SK-N-SH (cell line): ENCODE results near the gene LRGUK. TPM values are rescaled to one million over a fixed set of nuclear protein-coding genes. Genes with fewer than 3 reads are reported as not detected.

Experiments used
- CTCF ChIA-PET: fragments of 300-600, 350-600 bp; formaldehyde crosslinking; extraction: SDS; loops from one replicate; lab custom pipeline; 2021; lab: Yijun Ruan, JAX
- POLR2A ChIA-PET: fragments of 350-600 bp; sonication (Branson Sonifier 250); formaldehyde crosslinking; extraction: SDS; loops from one replicate; lab custom pipeline; 2020; ENCODE audit warnings: antibody characterized with exemption, inconsistent platforms; lab: Yijun Ruan, JAX
- DNase-seq: peaks from one replicate; pipeline ENCODE4 v3.0.0; 2012
- H2AFZ ChIP-seq: fragments of 200-600 bp; sonication (generic); 2 replicates; pipeline ENCODE4 v1.8.1; 2016; ENCODE audit warnings: antibody characterized with exemption, mild to moderate bottlenecking, low read depth
- H3F3A ChIP-seq: fragments of 200-600 bp; sonication (generic); replicated peaks from 2 replicates; pipeline ENCODE3; 2016; ENCODE audit warnings: antibody characterized with exemption, mild to moderate bottlenecking; ENCODE audit not compliant: insufficient read depth
- H3K27ac ChIP-seq, 2 experiments: fragments of 200-500 bp in 1 of 2; fragments of 200-600 bp in 1 of 2; sonication (Bioruptor generic) in 1 of 2; sonication (generic), shearing (Covaris generic) in 1 of 2; 2 replicates each; pipeline versions ENCODE4 v1.5.1 to v1.6.1; 2014 to 2016; ENCODE audit warnings: low read depth in 2 of 2, inconsistent platforms in 1 of 2, low read length in 1 of 2, mild to moderate bottlenecking in 1 of 2, mixed read lengths in 1 of 2
- H3K27me3 ChIP-seq: fragments of 200-600 bp; sonication (generic), shearing (Covaris generic); 2 replicates; pipeline ENCODE4 v1.6.1; 2016; ENCODE audit warnings: mixed run types; ENCODE audit not compliant: insufficient read depth
- H3K36me3 ChIP-seq, 2 experiments: fragments of 200-500 bp in 1 of 2; fragments of 200-600 bp in 1 of 2; sonication (Bioruptor generic) in 1 of 2; sonication (generic) in 1 of 2; replicated peaks in 1 of 2; 2 replicates each; pipeline versions ENCODE3 to v1.5.1; 2014 to 2016; ENCODE audit warnings: low read length in 1 of 2, mild to moderate bottlenecking in 1 of 2; ENCODE audit not compliant: insufficient read depth in 2 of 2, control insufficient read depth in 1 of 2
- H3K4me1 ChIP-seq, 2 experiments: fragments of 200-500 bp in 1 of 2; fragments of 200-600 bp in 1 of 2; sonication (Bioruptor generic) in 1 of 2; sonication (generic), shearing (Covaris generic) in 1 of 2; 2 replicates each; pipeline versions ENCODE4 v1.5.1 to v1.6.1; 2014 to 2016; ENCODE audit warnings: low read depth in 1 of 2, low read length in 1 of 2, mixed run types in 1 of 2; ENCODE audit not compliant: insufficient read depth in 2 of 2, control insufficient read depth in 1 of 2
- H3K4me2 ChIP-seq: fragments of 200-600 bp; sonication (generic), shearing (Covaris generic); 2 replicates; pipeline ENCODE4 v1.6.1; 2017; ENCODE audit warnings: mixed run types
- H3K4me3 ChIP-seq, 2 experiments: fragments of 200-500 bp in 1 of 2; fragments of 200-600 bp in 1 of 2; sonication (Bioruptor generic) in 1 of 2; sonication (generic), shearing (Covaris generic) in 1 of 2; 2 replicates each; pipeline versions ENCODE4 v1.5.1 to v1.8.1; 2014 to 2016; ENCODE audit warnings: low read depth in 2 of 2, inconsistent platforms in 1 of 2, low read length in 1 of 2, mild to moderate bottlenecking in 1 of 2, mixed read lengths in 1 of 2, moderate library complexity in 1 of 2
- H3K79me2 ChIP-seq: fragments of 200-600 bp; sonication (generic); 2 replicates; pipeline ENCODE4 v1.8.1; 2017; ENCODE audit warnings: mild to moderate bottlenecking; ENCODE audit not compliant: insufficient read depth
- H3K9ac ChIP-seq: fragments of 200-600 bp; sonication (generic); 2 replicates; pipeline ENCODE4 v1.6.1; 2017; ENCODE audit warnings: mixed run types
- H3K9me2 ChIP-seq: fragments of 200-600 bp; sonication (generic); 2 replicates; pipeline ENCODE4 v1.6.1; 2017; ENCODE audit warnings: mixed run types
- H3K9me3 ChIP-seq: fragments of 200-600 bp; sonication (generic); 2 replicates; pipeline ENCODE4 v1.6.1; 2017; ENCODE audit warnings: mixed run types, mild to moderate bottlenecking, moderate library complexity
- H4K20me1 ChIP-seq: fragments of 200-600 bp; sonication (generic); 2 replicates; pipeline ENCODE4 v1.6.1; 2017; ENCODE audit warnings: mild to moderate bottlenecking, mixed run types; ENCODE audit not compliant: insufficient read depth
- CHD2 ChIP-seq: fragments of 150-350 bp; IDR thresholded peaks from 2 replicates; pipeline ENCODE4 v1.6.1; 2018; ENCODE audit warnings: low read length; ENCODE audit not compliant: partially characterized antibody
- FOXJ3 ChIP-seq: sonication (generic); formaldehyde crosslinking; IDR thresholded peaks from 2 replicates; pipeline ENCODE4 v1.5.1; 2020; ENCODE audit warnings: mild to moderate bottlenecking, missing genetic modification reagents
- FOXM1 ChIP-seq: IDR thresholded peaks from 2 replicates; pipeline ENCODE4 v1.4.0; 2012; ENCODE audit warnings: low read depth, mild to moderate bottlenecking
- GABPA ChIP-seq: IDR thresholded peaks from 2 replicates; pipeline ENCODE4 v1.4.0; 2012; ENCODE audit warnings: low read depth, mild to moderate bottlenecking
- GATA2 ChIP-seq: sonication (generic); formaldehyde crosslinking; IDR thresholded peaks from 2 replicates; pipeline ENCODE4 v1.5.0; 2020; ENCODE audit warnings: mild to moderate bottlenecking, missing genetic modification reagents
- MAX ChIP-seq: IDR thresholded peaks from 2 replicates; pipeline ENCODE4 v1.4.0; 2012; ENCODE audit warnings: low read depth
- MEF2A ChIP-seq: IDR thresholded peaks from 2 replicates; pipeline ENCODE4 v1.4.0; 2012; ENCODE audit warnings: low read depth, borderline replicate concordance
- NRF1 ChIP-seq: IDR thresholded peaks from 2 replicates; pipeline ENCODE4 v1.6.1; 2012; ENCODE audit warnings: low read depth, mild to moderate bottlenecking, low read length
- PBX3 ChIP-seq: IDR thresholded peaks from 2 replicates; pipeline ENCODE4; 2012
- POLR2AphosphoS5 ChIP-seq: IDR thresholded peaks from 2 replicates; pipeline ENCODE4 v1.6.1; 2012; ENCODE audit warnings: low read depth, low read length
- RCOR1 ChIP-seq: fragments of 150-350 bp; IDR thresholded peaks from 2 replicates; pipeline ENCODE4 v1.6.1; 2017; ENCODE audit warnings: antibody characterized with exemption, low read length
- RXRA ChIP-seq: IDR thresholded peaks from 2 replicates; pipeline ENCODE4 v1.4.0; 2012; ENCODE audit warnings: low read depth, mild to moderate bottlenecking, borderline replicate concordance
- SIN3A ChIP-seq: IDR thresholded peaks from 2 replicates; pipeline ENCODE4 v1.6.1; 2012; ENCODE audit warnings: low read depth, mild to moderate bottlenecking, low read length, moderate library complexity, borderline replicate concordance
- SMC3 ChIP-seq: IDR thresholded peaks from 2 replicates; pipeline ENCODE4 v1.6.1; 2012; ENCODE audit warnings: low read depth, low read length, improper control_type of control experiment
- TAF1 ChIP-seq: IDR thresholded peaks from 2 replicates; pipeline ENCODE4 v1.6.1; 2012; ENCODE audit warnings: low read depth, mild to moderate bottlenecking, low read length, moderate library complexity, borderline replicate concordance
- USF2 ChIP-seq: fragments of 150-350 bp; IDR thresholded peaks from 2 replicates; pipeline ENCODE4 v1.6.1; 2017; ENCODE audit warnings: antibody characterized with exemption, low read length, low read depth, borderline replicate concordance
- YY1 ChIP-seq: IDR thresholded peaks from 2 replicates; pipeline ENCODE4 v1.4.0; 2012; ENCODE audit warnings: low read depth, mild to moderate bottlenecking
- ZBTB33 ChIP-seq: IDR thresholded peaks from 2 replicates; pipeline ENCODE4 v1.4.0; 2012; ENCODE audit warnings: low read depth, borderline replicate concordance
- WGBS: methylation state at CpG from one replicate; pipeline ENCODE4 v1.1.6; 2017; ENCODE audit warnings: low lambda C conversion rate; 5-methylcytosine and 5-hydroxymethylcytosine counted together
- polyA plus RNA-seq, 3 experiments: library from polyadenylated mRNA; depleted of rRNA; stranded (reverse); fragments of >200 nt; gene quantifications; 2 replicates each; pipeline ENCODE4 v1.2.3, GENCODE V29; 2012

Gene LRGUK
- polyA plus RNA-seq, 1 of the 3 experiments (the other 2 are of a cell fraction) = 1.5 TPM

- no peak for TF ChIP-seq MAX
- no peak for TF ChIP-seq ZBTB33
- TF ChIP-seq POLR2AphosphoS5 = no peak
- TF ChIP-seq FOXJ3 (CRISPR knock-in tag) = no peak
- no peak for TF ChIP-seq SMC3
- no peak for TF ChIP-seq TAF1
- no peak for TF ChIP-seq YY1
Measured at GRCh38 chr7:134155206-134155605, 28.1 kb downstream of the LRGUK start (continued).

- no peak overlapping the region for H3K27ac ChIP-seq
- no peaks in the 10 kb centered on the region for H3K36me3 ChIP-seq
- H3K79me2 ChIP-seq = no peaks in the 10 kb centered on the region
- no peak for TF ChIP-seq USF2
- no peak for TF ChIP-seq RCOR1
- no peak for TF ChIP-seq MAX
- TF ChIP-seq SIN3A = no peak
- no peak for TF ChIP-seq POLR2AphosphoS5
- no peak for TF ChIP-seq RXRA
- TF ChIP-seq GATA2 (CRISPR knock-in tag) = no peak
- no peak for TF ChIP-seq SMC3
- TF ChIP-seq GABPA = no peak
- no peak for TF ChIP-seq NRF1
- no peak for TF ChIP-seq CHD2
- TF ChIP-seq TAF1 = no peak
- no peak for TF ChIP-seq FOXM1
- TF ChIP-seq MEF2A = no peak
- TF ChIP-seq PBX3 = no peak
- TF ChIP-seq, all 33 proteins: peak for 0
- Histone ChIP-seq H3F3A (no peaks in the 10 kb centered on the region), H2AFZ (no peak overlapping the region), H3K9me3 (peaks cover 9% of the 10 kb centered on the region), H3K4me3 (no peak overlapping the region), H3K9me2 (no peaks in the 10 kb centered on the region), H4K20me1 (no peaks in the 10 kb centered on the region), H3K27me3 (no peaks in the 10 kb centered on the region), H3K4me1 (no peaks in the 10 kb centered on the region; a peak in 1 of 4 replicates), H3K4me2 (no peak overlapping the region), H3K9ac (no peak overlapping the region)
- DNase-seq = no peak
- POLR2A ChIA-PET = no interaction called here
- CTCF ChIA-PET = interaction anchor here (4.0 kb wide), 1 partner anchor 15 kb away, joined by 26 read pairs; no protein-coding TSS in a partner anchor
- whole genome bisulfite sequencing = 79% methylated on average over 5 of the region's 5 CpGs
Measured at GRCh38 chr7:134155871-134156270, 28.7 kb downstream of the LRGUK start.
